Raji (cell line): ENCODE data around the gene TMSB4X.

Experiments
- POLR2A ChIP-seq: IDR thresholded peaks from 2 replicates; pipeline ENCODE4 v1.6.1; 2011; ENCODE audit warnings: low read depth, low read length, control low read depth; ENCODE audit not compliant: insufficient read depth

Gene TMSB4X

GRCh38 chrX:12987900-12988594 lies 13.1 kb downstream of the TMSB4X start:
- TF ChIP-seq POLR2A: no peak

- TF ChIP-seq POLR2A: no peak
Measured at GRCh38 chrX:12988797-12989196, 13.9 kb downstream of the TMSB4X start.

GRCh38 chrX:12989461-12989860 lies 14.6 kb downstream of the TMSB4X start:
- TF ChIP-seq POLR2A: no peak

GRCh38 chrX:12991575-12991974 lies 16.7 kb downstream of the TMSB4X start:
- TF ChIP-seq POLR2A: no peak

GRCh38 chrX:12992544-12993118 lies 17.7 kb downstream of the TMSB4X start:
- no peak for TF ChIP-seq POLR2A

GRCh38 chrX:12993826-12994225 lies 18.9 kb downstream of the TMSB4X start:
- no peak for TF ChIP-seq POLR2A

GRCh38 chrX:12994321-12994720 lies 19.4 kb downstream of the TMSB4X start:
- no peak for TF ChIP-seq POLR2A

GRCh38 chrX:12996934-12997435 lies 22.1 kb downstream of the TMSB4X start:
- no peak for TF ChIP-seq POLR2A

- no peak for TF ChIP-seq POLR2A
Measured at GRCh38 chrX:12997906-12998687, 23.2 kb downstream of the TMSB4X start.

- peak; percentile 37; the same call in 1 of the 2 replicates for TF ChIP-seq POLR2A
Measured at GRCh38 chrX:12999422-12999821, 24.5 kb downstream of the TMSB4X start.

GRCh38 chrX:13000301-13000811 lies 25.4 kb downstream of the TMSB4X start:
- no peak for TF ChIP-seq POLR2A

GRCh38 chrX:13001097-13001496 lies 26.2 kb downstream of the TMSB4X start:
- no peak for TF ChIP-seq POLR2A

GRCh38 chrX:13001961-13002671 lies 27.2 kb downstream of the TMSB4X start:
- no peak for TF ChIP-seq POLR2A

- no peak for TF ChIP-seq POLR2A
Measured at GRCh38 chrX:13005661-13006473, 31.0 kb downstream of the TMSB4X start.
